GM12878 (cell line): ENCODE results near the gene APOA4. TPM values are rescaled to one million over a fixed set of nuclear protein-coding genes. Genes with fewer than 3 reads are reported as not detected.

Experiments
- CTCF ChIP-seq, 3 experiments: IDR thresholded peaks in 2 of 3; conservative IDR thresholded peaks in 1 of 3; 2 replicates each; pipeline ENCODE4 v1.5.1; 2011; ENCODE audit warnings: low read depth in 3 of 3, low read length in 3 of 3, mild to moderate bottlenecking in 3 of 3, control low read depth in 2 of 3, moderate library complexity in 2 of 3, inconsistent platforms in 1 of 3, mixed read lengths in 1 of 3; ENCODE audit not compliant: control insufficient read depth in 2 of 3, insufficient read depth in 1 of 3; ENCODE audit errors: extremely low read depth in 1 of 3
- GABPA ChIP-seq: IDR thresholded peaks from 2 replicates; pipeline ENCODE4 v1.6.1; 2014; ENCODE audit warnings: antibody characterized with exemption, low read depth, mild to moderate bottlenecking, inconsistent platforms
- MEF2B ChIP-seq: fragments of 450-650 bp; IDR thresholded peaks from 2 replicates; pipeline ENCODE4 v1.6.1; 2018; ENCODE audit warnings: mild to moderate bottlenecking, moderate library complexity; ENCODE audit not compliant: partially characterized antibody, poor library complexity, severe bottlenecking
- MLLT1 ChIP-seq: fragments of 450-650 bp; IDR thresholded peaks from 2 replicates; pipeline ENCODE4 v1.6.1; 2016; ENCODE audit warnings: mild to moderate bottlenecking
- RELB ChIP-seq: fragments of 450-650 bp; IDR thresholded peaks from 2 replicates; pipeline ENCODE4 v1.6.1; 2017; ENCODE audit warnings: low read depth, mild to moderate bottlenecking, moderate library complexity
- REST ChIP-seq: IDR thresholded peaks from 2 replicates; pipeline ENCODE4 v1.6.1; 2012; ENCODE audit warnings: mild to moderate bottlenecking, low read depth, low read length
- SPI1 ChIP-seq: IDR thresholded peaks from 2 replicates; pipeline ENCODE4 v1.6.1; 2011; ENCODE audit warnings: low read depth, mild to moderate bottlenecking, low read length, moderate library complexity, borderline replicate concordance; ENCODE audit not compliant: insufficient read depth
- SRF ChIP-seq, 2 experiments: IDR thresholded peaks; 2 replicates each; pipeline ENCODE4 v1.6.1; 2011; ENCODE audit warnings: low read depth in 2 of 2, low read length in 2 of 2, mild to moderate bottlenecking in 1 of 2, moderate library complexity in 1 of 2
- ZBED1 ChIP-seq: IDR thresholded peaks from 2 replicates; pipeline ENCODE4 v1.6.1; 2016; ENCODE audit warnings: borderline replicate concordance
- polyA plus RNA-seq, 11 experiments: library from polyadenylated mRNA; depleted of rRNA in 4 of 11; unstranded in 6 of 11; stranded (reverse) in 5 of 11; fragments of >200 nt; fragmentation: Nextera tagmentation in 4 of 11; fragmentation: Illumina TruSeq in 1 of 11; extraction: Ambion mirVana in 4 of 11; extraction: Trizol in 1 of 11; gene quantifications; 1 replicate in 1 of 11; 2 replicates in 10 of 11; pipeline versions ENCODE4 v1.2.1 to v1.2.3, GENCODE V29; 2011 to 2016; ENCODE audit warnings: inconsistent platforms in 2 of 11, missing spikeins in 2 of 11, low read depth in 1 of 11
- total RNA-seq, 4 experiments: library from RNA; depleted of rRNA in 3 of 4; stranded (reverse); fragments of >200 nt in 3 of 4; fragmentation: Illumina TruSeq in 1 of 4; extraction: Trizol in 1 of 4; gene quantifications; 2 replicates each; pipeline versions ENCODE4 v1.2.1 to v1.2.3, GENCODE V29; 2013 to 2021

Gene APOA4
- total and polyA plus RNA-seq, 10 of the 15 experiments (the other 5 are each of a cell fraction or from before 2014, with no cell fraction given), result not detected

- TF ChIP-seq MLLT1 (no peak), RELB (no peak), ZBED1 (no peak), GABPA (no peak), MEF2B (no peak), SRF (IDR thresholded peaks at IDR 0.05; ENCODE audit: low read depth in 2 of 2, low read length in 2 of 2) (no peak), REST (no peak), CTCF (IDR thresholded peaks at IDR 0.05 in 2 of 3, conservative IDR thresholded peaks at IDR 0.05 in 1 of 3; ENCODE audit: control insufficient read depth in 2 of 3, extremely low read depth in 1 of 3, insufficient read depth in 1 of 3, low read depth in 3 of 3, low read length in 3 of 3) (no peak), SPI1 (no peak)
Observed at GRCh38 chr11:116827461-116827860, 4.4 kb upstream of the APOA4 start (continued).
